NCI-H1930 (cell line): Measurements from ENCODE around the gene KNG1.
"Not testable (repeated sequence)": the region's sequence is repeated elsewhere in the genome, so short reads cannot be mapped to it uniquely, and the experiment has no call there.

Experiments
- DNase-seq, 2 experiments: peaks; one replicate each; lab custom pipeline; 2025; lab: John Stamatoyannopoulos, UW

The KNG1 gene

DNA sequence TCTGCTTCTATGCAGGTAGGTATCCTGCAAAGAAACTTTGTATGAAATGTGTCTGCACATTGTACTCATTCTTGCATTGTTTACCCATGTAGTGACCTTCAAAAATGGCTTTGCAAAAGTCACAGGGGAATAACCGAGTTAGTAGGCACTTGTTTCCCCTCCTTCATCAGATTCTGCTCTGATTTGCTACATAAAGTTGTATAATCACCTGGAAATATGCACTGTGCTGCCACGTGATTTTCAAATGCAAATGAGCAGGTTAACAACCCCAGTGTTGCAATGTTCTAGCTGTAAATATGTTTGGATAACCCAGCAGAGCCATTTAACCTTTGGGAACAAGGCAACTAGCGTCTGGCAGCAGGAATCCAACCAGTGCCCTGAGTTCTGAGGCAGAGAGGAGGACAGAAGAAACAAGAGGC is at the start of gene KNG1:
TSS of gene KNG1 (plus strand) at position 321 of the 419 bp plus-strand sequence. CDS start 184 bp downstream, outside the sequence.
- DNase-seq, result no peak

DNA sequence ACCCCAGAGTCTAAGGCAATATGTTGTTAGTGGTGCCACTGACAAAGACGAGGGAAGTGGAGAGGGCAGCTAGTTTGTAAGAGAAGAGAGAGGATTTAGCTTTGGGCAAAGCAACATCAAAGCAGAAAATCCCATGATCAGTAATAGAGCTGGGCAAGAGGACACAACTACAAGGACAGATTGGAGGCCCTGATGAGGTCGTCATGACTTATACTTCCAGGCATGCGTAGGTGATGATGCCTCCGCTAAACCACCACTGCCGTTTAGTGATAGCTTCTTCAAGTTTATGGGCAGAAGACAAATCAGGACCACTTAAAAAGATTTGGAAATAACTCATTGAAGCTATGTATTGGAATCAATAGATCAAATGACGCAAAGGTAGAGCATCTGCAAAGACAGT is 48.7 kb upstream of the KNG1 start:
- DNase-seq, result no peak

DNA sequence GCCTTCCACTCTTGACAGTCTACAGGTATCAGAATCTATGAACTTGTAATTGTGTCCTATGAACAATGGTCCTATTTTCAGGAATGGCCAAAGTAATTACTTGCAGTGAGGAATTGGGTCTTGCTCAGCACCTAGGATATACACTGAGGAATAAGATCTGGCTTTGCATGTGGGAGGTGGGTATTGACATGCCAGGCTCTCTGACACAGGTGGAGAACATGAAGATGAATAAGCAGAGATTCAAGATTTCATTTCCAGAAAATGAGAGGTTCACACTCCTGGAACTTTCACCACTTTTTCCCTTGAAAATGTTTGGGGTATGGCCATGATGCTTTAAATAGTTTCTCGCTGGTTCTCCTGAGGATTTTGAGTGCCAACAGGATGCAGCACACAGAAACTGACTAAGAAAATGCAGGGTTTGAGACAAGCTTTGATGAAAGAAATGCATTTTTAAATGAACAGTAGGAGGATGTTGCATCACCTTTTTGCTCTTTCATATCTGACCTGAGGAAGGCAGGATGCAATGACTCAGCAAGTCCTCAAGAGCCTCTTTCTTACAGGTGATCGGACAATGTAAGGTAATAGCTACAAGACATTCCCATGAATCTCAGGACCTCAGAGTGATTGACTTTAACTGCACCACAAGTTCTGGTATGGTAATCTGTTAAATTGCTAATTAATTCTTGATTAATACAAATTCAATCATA is 47.6 kb upstream of the KNG1 start:
- no peak for DNase-seq

DNA sequence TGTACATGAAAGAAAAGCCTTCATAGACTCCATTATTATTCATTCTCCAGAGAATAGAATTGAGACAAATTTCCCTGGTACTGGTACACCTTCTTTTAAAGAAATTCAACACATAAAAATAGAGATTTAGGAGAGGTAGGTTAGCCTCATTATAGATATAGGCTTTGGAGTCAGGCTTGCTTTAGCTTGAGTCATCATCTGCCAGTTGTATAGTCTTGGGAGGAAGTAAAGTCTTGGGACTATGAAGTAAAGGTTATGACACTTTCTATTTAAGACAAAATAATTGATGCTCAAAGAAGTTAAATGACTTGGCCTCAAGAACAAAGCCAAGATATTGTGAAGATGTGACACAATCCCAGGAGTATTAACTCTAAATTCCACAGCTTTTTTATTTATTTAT is 47.0 kb upstream of the KNG1 start:
- DNase-seq, result no peak

- no peak for DNase-seq
Observed at GRCh38 chr3:186671051-186671450, 46.1 kb upstream of the KNG1 start.

- no peak for DNase-seq
Observed at GRCh38 chr3:186678604-186679003, 38.6 kb upstream of the KNG1 start.

GRCh38 chr3:186679151-186679550 is 38.0 kb upstream of the KNG1 start:
- DNase-seq, result no peak

DNA sequence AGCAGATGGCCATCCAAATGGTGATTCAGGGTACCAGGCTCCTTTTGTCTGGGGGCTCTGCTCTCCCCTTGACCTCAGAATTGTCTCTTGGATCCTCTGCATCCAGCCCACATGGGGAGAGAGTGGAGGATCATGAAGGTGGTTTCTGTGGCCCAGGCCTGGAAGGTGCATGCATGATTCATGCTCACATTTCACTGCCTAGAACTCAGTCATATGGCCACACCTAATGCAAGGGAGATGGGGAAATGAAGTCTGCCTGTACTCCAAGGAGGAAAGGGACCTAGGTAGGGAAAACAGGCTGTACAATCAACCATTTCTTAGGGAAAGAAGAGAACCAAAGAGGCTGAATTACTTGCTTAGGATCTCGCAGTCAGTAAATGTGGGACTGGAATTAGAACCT is 36.3 kb upstream of the KNG1 start:
- DNase-seq, result no peak

- DNase-seq, result no peak
Observed at GRCh38 chr3:186682812-186683211, 34.3 kb upstream of the KNG1 start.

GRCh38 chr3:186683979-186684378 is 33.2 kb upstream of the KNG1 start:
- DNase-seq, result no peak

DNA sequence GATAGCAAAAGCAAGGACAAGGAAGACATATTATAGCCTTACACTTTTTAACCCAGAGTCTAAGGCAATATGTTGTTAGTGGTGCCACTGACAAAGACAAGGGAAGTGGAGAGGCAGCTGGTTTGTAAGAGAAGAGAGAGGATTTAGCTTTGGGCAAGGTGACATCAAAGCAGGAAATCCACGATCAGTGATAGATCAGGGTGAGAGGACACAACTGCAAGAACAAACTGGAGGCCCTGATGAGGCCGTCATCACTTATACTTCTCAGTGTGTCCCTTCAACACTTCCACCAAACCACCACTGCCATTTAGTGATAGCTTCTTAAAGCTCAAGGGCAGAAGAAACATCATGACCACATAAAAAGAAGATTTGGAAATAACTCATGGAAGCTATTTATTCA is 30.7 kb upstream of the KNG1 start:
- DNase-seq, result not testable (repeated sequence)

- DNase-seq, result no peak
Observed at GRCh38 chr3:186687120-186687651, 30.0 kb upstream of the KNG1 start.

DNA sequence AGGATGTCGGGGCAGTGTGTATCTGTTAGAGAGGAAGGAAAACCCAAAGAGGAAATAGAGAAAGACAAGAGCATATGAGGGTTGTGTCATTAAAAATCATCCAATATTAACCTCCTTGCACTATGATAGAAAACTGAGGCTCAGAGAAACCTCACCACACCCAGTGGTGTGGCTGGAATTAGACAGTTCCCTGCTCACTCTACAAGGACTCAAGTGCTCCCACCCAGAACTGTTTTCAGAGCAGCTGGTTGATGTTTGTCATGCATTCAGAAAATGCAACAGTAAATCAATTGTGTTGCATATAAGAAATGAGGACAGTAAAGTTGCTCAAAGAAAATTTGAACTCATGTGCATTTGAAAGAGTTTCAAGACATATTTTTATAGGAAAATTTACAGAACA is 26.9 kb upstream of the KNG1 start:
- DNase-seq, result not testable (repeated sequence)

DNA sequence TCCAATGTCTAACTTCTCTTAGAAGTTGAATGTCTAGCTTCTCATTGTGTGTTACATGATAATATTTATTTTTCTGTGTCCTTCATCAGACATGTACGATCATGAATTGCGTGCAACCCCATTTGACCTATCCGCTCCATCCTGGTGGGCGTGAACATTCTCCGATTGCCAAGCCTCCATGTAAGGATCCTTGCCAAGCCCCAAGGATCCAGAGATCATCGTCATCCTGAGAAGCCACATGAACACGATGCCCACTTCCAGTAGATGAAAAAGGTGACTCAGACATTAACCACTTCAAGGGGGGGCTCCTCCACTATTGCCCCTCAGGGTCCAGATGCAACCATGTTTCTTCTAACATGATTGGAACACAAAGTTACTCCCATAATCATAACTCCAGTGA is 25.5 kb upstream of the KNG1 start:
- DNase-seq, result no peak

GRCh38 chr3:186693843-186694242 is 23.3 kb upstream of the KNG1 start:
- no peak for DNase-seq

DNA sequence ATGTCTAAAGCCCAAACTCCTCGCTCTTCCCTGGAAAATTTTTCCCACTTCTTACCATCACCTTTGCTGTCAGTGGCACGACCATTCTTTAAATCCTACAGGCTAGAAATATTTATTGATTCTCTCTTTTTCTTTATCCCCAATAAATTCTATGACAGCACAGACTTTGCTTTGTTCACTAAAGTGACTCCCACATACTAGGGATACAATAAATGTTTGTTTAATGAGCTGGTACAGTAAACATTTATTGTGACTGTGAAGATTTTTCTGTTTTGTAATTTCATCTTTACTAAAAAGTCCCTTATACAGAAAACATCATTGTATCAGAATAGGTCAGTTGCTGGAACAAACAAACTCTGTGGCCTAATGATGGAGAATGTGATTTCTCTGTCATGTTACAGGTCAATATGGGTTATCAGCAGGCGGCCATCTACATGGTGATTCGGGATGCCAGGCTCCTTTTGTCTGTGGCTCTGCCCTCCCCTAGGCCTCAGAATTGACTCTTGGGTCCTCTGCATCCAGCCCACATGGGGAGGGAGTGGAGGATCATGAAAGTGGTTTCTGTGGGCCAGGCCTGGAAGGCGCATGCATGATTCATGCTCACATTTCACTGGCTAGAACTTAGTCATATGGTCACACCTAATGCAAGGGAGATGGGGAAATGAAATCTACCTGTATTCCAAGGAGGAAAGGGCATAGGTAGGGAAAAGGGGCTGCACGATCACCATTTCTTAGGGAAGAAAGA is 22.7 kb upstream of the KNG1 start:
- no peak for DNase-seq

DNA sequence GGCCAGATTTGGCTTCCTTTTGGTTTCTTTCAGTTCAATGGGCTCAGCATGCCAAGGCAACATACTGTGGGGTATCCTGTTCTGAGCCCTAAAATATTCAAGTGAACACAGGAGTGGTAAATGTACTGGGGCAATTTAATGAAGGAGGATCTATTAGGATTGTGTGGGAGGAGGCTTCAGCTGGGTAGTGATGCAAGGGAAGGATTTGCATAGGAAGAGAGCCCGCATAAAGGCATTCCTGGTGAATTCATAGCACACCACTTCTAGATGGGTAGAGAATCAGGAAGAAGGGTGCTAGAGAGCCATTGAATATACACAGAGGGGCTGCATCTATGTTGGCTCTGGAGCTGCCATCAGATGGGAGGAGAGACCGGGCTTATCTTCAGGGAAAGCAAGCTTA is 20.6 kb upstream of the KNG1 start:
- no peak for DNase-seq

DNA sequence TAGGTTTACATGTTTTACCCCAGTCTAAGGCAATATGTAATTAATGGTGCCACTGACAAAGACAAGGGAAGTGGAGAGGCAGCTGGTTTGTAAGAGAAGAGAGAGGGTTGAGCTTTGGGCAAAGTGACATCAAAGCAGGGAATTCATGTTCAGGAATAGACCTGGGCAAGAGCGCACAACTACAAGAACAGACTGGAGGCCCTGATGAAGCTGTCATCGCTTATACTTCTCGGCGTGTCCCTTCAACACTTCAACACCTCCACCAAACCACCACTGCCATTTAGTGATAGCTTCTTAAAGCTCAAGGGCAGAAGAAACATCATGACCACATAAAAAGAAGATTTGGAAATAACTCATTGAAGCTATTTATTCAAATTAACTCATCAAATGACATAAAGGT is 19.6 kb upstream of the KNG1 start:
- DNase-seq, result no peak

- DNase-seq, result no peak
Observed at GRCh38 chr3:186700267-186700666, 16.9 kb upstream of the KNG1 start.

- not testable (repeated sequence) for DNase-seq
Observed at GRCh38 chr3:186702451-186702850, 14.7 kb upstream of the KNG1 start.

DNA sequence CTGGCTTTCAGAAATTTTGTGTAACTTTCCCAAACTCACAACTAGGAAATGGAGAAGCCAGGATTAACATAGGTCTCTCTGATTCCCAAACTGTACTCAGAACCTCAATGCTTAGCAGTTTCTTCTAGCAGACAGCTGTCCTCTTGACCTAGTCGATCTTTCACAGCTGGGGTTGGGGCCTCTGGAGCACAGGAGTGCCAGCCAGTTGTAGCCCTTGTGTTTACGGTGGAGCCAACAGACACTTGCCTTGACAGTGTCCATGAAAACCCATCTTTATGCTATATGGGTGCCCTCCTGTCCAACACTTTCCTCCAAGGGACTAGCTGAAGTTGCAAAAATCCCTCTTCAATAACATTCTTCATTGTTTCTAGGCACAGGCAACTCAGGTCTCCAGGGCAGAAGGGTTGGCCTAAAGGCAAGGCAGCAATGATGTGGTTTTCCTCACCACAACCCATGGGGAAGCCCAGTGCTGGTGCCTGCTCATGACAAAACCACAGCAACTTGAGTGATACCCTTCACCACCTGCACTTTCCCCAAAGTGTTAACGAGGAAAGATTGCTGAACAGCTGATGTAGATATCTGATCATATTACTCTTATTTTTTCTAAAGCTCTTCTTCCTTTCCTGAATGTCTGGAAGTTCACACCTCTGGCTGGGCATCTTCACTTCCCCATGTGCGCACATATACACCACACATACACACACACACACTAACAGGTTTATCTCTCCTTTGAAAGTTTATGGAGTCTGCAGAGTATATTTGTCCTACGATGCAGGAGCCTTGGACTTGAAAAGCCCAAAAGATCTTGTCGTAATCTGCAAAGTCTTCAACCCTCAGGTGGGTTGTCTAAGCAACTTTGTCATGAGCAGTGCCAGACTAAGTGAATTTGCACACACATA is 11.0 kb upstream of the KNG1 start:
- DNase-seq, result no peak

DNA sequence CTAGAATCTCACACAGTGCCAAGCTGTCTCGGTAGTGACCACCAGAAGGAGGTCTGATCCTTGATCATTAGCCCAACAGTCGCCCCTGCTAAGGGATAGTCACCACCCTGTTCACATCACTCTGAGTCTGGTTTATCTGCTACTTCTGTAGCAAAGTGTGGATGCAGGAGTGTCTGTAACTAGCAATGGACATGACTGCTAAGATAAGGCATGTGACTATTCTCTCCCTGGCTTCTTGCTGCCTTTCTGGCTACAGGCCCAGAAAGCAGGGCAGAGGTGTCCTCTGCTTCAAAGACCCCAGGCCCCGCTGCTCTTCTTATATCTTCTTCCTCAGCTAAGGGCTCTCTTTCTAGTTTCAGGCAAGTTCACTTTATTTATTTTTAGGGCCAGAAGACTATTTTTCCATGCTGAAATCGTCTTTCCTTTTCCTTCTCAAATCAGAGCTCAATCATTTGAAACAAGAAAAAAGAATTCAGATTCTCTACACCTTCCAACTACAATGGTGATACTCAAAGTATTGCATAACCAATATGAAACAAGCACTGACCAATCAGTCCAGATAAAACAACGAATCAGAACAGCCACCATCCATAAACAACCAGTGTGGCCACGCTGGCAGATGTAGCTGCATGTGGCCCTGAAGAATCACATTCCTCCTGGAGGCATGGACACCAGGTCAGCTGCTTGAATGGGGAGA is 8.0 kb upstream of the KNG1 start:
- DNase-seq, result no peak
